ENCODE measurements around the gene DAZL. TPM values are rescaled to one million over a fixed set of nuclear protein-coding genes. Genes with fewer than 3 reads are reported as not detected.

The DAZL gene
- total RNA-seq, 1 experiment from 2014 or later: not detected

DNA sequence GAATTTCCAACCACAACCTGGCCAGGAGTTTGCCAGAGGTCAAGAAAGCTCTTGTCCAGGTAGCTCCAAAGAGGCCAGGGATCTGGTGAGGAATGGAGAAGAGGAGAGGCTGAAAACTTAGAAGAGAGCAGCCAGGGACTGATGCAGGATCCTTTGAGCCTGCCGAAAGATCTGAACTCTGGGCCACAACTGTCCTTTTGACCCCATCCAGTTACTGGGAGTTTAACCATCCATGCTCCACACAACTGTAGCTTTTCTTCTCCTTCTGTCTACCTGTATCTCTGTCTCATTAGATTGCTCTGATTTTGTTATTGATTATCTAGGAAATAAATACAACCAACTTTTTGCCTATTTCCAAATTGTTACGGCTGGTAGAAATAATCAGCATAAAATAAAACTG lies 36.7 kb downstream of the DAZL start:
- Histone ChIP-seq H3K36me3 (no peaks in the 10 kb centered on the region), H3K27me3 (no peaks in the 10 kb centered on the region), H3K9me3 (replicated peaks) (no peaks in the 10 kb centered on the region), H3K27ac (no peak overlapping the region), H3K4me3 (no peak overlapping the region), H3K4me1 (no peaks in the 10 kb centered on the region)
- DNase-seq: no peak

GRCh38 chr3:16568115-16568514 lies 37.1 kb downstream of the DAZL start:
- H3K4me3 ChIP-seq: no peak overlapping the region

DNA sequence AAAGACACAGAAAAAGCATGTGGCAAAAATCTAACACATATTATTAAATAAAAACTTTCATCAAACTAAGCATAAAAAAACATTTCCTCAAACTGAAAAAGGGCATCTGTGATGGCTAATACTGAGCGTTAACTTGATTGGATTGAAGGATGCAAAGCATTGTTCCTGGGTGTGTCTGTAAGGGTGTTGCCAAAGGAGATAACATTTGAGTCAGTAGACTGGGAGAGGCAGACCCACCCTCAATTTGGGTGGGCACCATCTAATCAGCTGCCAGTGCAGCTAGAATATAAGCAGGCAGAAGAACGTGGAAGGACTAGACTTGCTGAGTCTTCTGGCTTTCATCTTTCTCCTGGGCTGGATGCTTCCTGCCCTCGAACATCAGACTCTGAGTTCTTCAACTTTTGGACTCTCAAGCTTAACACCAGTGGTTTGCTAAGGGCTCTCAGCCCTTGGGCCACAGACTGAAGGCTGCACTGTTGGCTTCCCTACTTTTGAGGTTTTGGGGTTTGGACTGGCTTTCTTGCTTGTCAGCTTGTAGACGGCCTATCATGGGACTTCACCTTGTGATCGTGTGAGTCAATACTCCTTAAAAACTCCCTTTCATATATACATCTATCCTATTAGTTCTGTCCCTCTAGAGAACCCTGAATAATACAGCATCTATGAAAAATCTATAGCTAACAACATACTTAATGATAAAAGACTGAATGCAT lies 45.4 kb downstream of the DAZL start:
- Histone ChIP-seq H3K27me3 (no peaks in the 10 kb centered on the region), H3K4me1 (no peaks in the 10 kb centered on the region), H3K4me3 (no peak overlapping the region), H3K9me3 (replicated peaks) (no peaks in the 10 kb centered on the region), H3K27ac (no peak overlapping the region), H3K36me3 (no peaks in the 10 kb centered on the region)
- DNase-seq: no peak

More at GRCh38 chr3:16568115-16568514, 37.1 kb downstream of the DAZL start:
- no peak for DNase-seq
- Histone ChIP-seq H3K27me3 (no peaks in the 10 kb centered on the region), H3K27ac (no peak overlapping the region), H3K9me3 (replicated peaks) (no peaks in the 10 kb centered on the region), H3K4me1 (no peaks in the 10 kb centered on the region), H3K36me3 (no peaks in the 10 kb centered on the region)

DNA sequence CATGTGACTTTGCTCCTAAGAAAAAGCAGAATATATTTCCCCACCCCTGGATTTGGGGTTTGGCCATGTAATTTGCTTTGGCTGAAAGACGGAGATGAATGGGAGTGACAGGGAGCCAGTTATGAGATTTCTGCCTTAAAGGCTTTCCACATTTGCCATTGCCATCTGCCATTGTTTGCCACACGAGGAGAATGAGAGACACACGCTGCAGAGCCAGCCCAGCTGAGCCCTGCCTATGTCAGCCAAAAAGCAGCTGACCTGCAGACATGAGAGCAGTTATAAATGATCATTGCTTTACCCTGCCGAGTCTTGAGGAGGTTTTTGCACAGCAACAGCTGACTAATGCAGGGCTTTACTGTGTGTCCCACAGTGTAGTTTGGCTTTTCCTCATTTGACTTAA lies 51.1 kb downstream of the DAZL start:
- no peak overlapping the region for H3K27ac ChIP-seq
- no peak for DNase-seq
- H3K4me3 ChIP-seq: no peak overlapping the region
- H3K4me1 ChIP-seq: no peaks in the 10 kb centered on the region
- no peaks in the 10 kb centered on the region for H3K27me3 ChIP-seq
- no peaks in the 10 kb centered on the region for H3K9me3 ChIP-seq (replicated peaks)
- H3K36me3 ChIP-seq: no peaks in the 10 kb centered on the region

- H3K27ac ChIP-seq: no peak overlapping the region
Observed at GRCh38 chr3:16552757-16553156, 52.5 kb downstream of the DAZL start.

GRCh38 chr3:16551342-16551976 lies 53.8 kb downstream of the DAZL start:
- Histone ChIP-seq H3K9me3 (replicated peaks) (0 out of 2 replicates have a peak, but pooled peaks cover 3% of the 10 kb centered on the region), H3K4me3 (no peak overlapping the region), H3K27me3 (no peaks in the 10 kb centered on the region), H3K4me1 (no peaks in the 10 kb centered on the region), H3K27ac (no peak overlapping the region), H3K36me3 (no peaks in the 10 kb centered on the region)
- no peak for DNase-seq

More at GRCh38 chr3:16552757-16553156, 52.5 kb downstream of the DAZL start:
- Histone ChIP-seq H3K4me3 (no peak overlapping the region), H3K27me3 (no peaks in the 10 kb centered on the region), H3K36me3 (no peaks in the 10 kb centered on the region), H3K4me1 (no peaks in the 10 kb centered on the region), H3K9me3 (replicated peaks) (0 out of 2 replicates have a peak, but pooled peaks cover 3% of the 10 kb centered on the region)
- DNase-seq: no peak

DNA sequence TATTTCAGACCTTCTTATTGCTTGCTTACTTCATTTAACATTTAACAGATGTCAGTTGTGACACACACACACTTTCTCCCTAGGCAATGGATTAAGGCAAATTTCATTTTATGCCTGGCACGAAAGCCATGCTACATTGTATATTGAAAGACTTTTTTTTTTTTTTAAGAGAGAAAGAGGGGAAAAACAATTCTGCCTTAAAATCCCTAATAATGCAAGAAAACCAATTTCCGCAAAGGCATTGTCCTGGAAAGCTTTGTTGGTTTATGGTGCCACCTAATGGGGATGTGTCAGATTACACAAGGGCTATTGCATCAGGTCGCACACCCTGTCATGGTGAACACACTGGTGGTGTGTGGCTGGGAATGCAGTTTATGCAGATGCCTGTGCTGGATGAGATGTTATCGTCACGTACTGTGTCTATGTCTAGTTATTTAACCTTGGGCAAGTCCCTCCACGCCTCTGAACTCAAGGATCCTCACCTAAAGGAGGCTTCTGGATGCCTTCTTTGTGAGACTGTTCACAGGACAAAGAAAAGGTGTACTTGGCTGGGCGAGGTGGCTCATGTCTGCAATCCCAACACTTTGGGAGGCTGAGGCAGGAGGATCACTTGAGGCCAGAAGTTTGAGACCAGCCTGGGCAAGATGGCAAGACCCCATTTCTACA lies 54.4 kb downstream of the DAZL start:
- DNase-seq: peak; percentile 52 to 85
- Histone ChIP-seq H3K27ac (no peak overlapping the region), H3K9me3 (replicated peaks) (0 out of 2 replicates have a peak, but pooled peaks cover 3% of the 10 kb centered on the region), H3K36me3 (no peaks in the 10 kb centered on the region), H3K27me3 (no peaks in the 10 kb centered on the region), H3K4me3 (no peak overlapping the region), H3K4me1 (no peaks in the 10 kb centered on the region)

- H3K36me3 ChIP-seq: no peaks in the 10 kb centered on the region
- no peak overlapping the region for H3K4me3 ChIP-seq
- no peaks in the 10 kb centered on the region for H3K27me3 ChIP-seq
- no peak overlapping the region for H3K27ac ChIP-seq
- H3K9me3 ChIP-seq (replicated peaks): 0 out of 2 replicates have a peak, but pooled peaks cover 3% of the 10 kb centered on the region
- no peaks in the 10 kb centered on the region for H3K4me1 ChIP-seq
- DNase-seq: no peak
Observed at GRCh38 chr3:16550305-16550675, 54.9 kb downstream of the DAZL start.

GRCh38 chr3:16548721-16549120 lies 56.5 kb downstream of the DAZL start:
- H3K4me3 ChIP-seq: no peak overlapping the region
- 0 out of 2 replicates have a peak, but pooled peaks cover 3% of the 10 kb centered on the region for H3K9me3 ChIP-seq (replicated peaks)
- H3K4me1 ChIP-seq: no peaks in the 10 kb centered on the region
- no peak overlapping the region for H3K27ac ChIP-seq
- no peak for DNase-seq
- no peaks in the 10 kb centered on the region for H3K36me3 ChIP-seq
- H3K27me3 ChIP-seq: no peaks in the 10 kb centered on the region

- Histone ChIP-seq H3K27me3 (no peaks in the 10 kb centered on the region), H3K4me1 (no peaks in the 10 kb centered on the region), H3K4me3 (no peak overlapping the region), H3K36me3 (no peaks in the 10 kb centered on the region), H3K9me3 (replicated peaks) (0 out of 2 replicates have a peak, but pooled peaks cover 3% of the 10 kb centered on the region), H3K27ac (no peak overlapping the region)
- no peak for DNase-seq
Observed at GRCh38 chr3:16547561-16548357, 57.5 kb downstream of the DAZL start.

GRCh38 chr3:16546186-16547010 lies 58.8 kb downstream of the DAZL start:
- Histone ChIP-seq H3K4me3 (no peak overlapping the region), H3K9me3 (replicated peaks) (0 out of 2 replicates have a peak, but pooled peaks cover 3% of the 10 kb centered on the region), H3K27ac (no peak overlapping the region), H3K4me1 (no peaks in the 10 kb centered on the region), H3K36me3 (no peaks in the 10 kb centered on the region), H3K27me3 (no peaks in the 10 kb centered on the region)
- no peak for DNase-seq

DNA sequence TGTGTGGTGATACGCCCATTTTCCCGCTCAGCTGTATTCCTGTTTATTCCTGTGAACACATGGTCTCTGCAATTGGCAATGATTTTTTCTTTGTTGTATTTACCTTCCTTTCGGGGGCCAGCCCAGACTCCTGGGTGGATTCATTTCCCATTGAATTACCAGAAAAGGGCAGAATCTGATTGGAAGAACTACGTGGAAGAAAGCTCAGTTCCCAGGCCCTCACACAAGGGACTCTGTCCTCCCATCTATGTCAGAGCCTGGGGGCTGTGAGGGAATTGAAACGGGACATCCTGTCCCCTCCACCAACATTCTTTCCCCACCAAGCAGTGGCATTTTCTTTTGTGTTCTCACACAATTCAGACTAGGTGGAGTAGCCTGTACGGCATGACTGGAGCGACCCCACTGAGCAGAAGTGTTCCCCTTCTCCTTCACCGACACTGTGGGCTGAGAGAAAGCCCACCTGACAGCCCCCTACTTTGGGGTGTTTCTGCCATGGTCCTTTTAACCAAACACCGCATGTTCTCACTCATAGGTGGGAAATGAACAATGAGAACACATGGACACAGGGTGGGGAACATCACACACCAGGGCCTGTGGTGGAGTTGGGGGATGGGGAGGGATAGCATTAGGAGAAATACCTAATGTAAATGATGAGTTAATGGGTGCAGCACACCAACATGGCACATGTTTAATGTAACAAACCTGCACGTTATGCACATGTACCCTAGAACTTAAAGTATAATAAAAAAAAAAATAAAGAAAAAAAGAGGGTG lies 59.6 kb downstream of the DAZL start:
- H3K4me1 ChIP-seq: no peaks in the 10 kb centered on the region
- H3K27me3 ChIP-seq: no peaks in the 10 kb centered on the region
- H3K9me3 ChIP-seq (replicated peaks): 0 out of 2 replicates have a peak, but pooled peaks cover 3% of the 10 kb centered on the region
- DNase-seq: no peak
- no peak overlapping the region for H3K27ac ChIP-seq
- H3K36me3 ChIP-seq: no peaks in the 10 kb centered on the region
- H3K4me3 ChIP-seq: no peak overlapping the region

DNA sequence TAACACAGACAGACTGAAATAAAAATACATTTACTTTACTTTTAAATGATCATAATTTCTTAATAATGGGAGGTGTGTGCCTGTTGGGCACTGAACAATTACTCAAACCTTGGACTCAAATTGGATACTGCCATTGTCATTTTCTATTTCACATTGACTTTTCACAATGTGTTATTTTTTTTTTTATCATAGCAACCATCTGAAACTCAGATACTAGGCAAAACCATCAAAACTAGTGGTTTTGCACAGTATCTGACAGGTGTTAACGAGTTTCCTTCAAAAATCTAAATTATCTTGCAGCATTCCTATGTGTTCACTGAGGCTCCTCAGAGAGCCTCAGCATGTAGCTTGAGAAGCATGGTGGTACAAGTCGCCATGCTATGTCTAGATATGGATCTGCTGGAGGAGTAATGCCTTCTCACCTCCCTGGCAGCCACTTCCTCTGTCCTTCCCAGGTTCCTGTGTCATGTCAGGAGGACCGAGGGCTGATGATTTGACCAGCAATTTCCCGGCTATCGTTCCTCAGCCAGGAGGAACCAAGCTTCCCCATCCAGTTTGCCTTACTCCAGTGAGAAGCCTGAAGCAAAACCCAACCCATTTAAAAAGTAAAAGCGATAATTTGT lies 61.9 kb downstream of the DAZL start:
- H3K27me3 ChIP-seq: no peaks in the 10 kb centered on the region
- H3K4me1 ChIP-seq: no peaks in the 10 kb centered on the region
- 0 out of 2 replicates have a peak, but pooled peaks cover 3% of the 10 kb centered on the region for H3K9me3 ChIP-seq (replicated peaks)
- H3K36me3 ChIP-seq: no peaks in the 10 kb centered on the region
- no peak overlapping the region for H3K4me3 ChIP-seq
- no peak overlapping the region for H3K27ac ChIP-seq
- no peak for DNase-seq

All from SJCRH30 (cell line).